Neuron (in vitro differentiated cells): Measurements from ENCODE around the gene MIDN.

Experiments
- H2AFZ ChIP-seq: one replicate; pipeline ENCODE4 v1.6.1; 2013; ENCODE audit warnings: low read depth, mild to moderate bottlenecking, inconsistent platforms, low read length, moderate library complexity
- H3K27me3 ChIP-seq: one replicate; pipeline ENCODE4 v1.6.1; 2013; ENCODE audit warnings: low read length; ENCODE audit not compliant: insufficient read depth
- H3K36me3 ChIP-seq: one replicate; pipeline ENCODE4 v1.6.1; 2013; ENCODE audit warnings: low read length; ENCODE audit not compliant: insufficient read depth
- H3K4me1 ChIP-seq: one replicate; pipeline ENCODE4 v1.6.1; 2013; ENCODE audit warnings: low read length; ENCODE audit not compliant: insufficient read depth
- H3K4me3 ChIP-seq: 2 replicates; pipeline ENCODE4 v1.5.1; 2013; ENCODE audit warnings: mild to moderate bottlenecking, low read length, moderate library complexity
- H3K9me3 ChIP-seq: one replicate; pipeline ENCODE4 v1.6.1; 2013; ENCODE audit warnings: low read length

Gene MIDN

GRCh38 chr19:1288833-1289685, 40.7 kb downstream of the MIDN start:
- H2AFZ ChIP-seq, result no peak overlapping the region
- no peaks in the 10 kb centered on the region for H3K9me3 ChIP-seq
- H3K4me3 ChIP-seq, result no peak overlapping the region
- H3K36me3 ChIP-seq, result no peaks in the 10 kb centered on the region
- H3K27me3 ChIP-seq, result no peaks in the 10 kb centered on the region
- H3K4me1 ChIP-seq, result peaks cover 25% of the 10 kb centered on the region

- no peak overlapping the region for H2AFZ ChIP-seq
- H3K4me1 ChIP-seq, result peaks cover 21% of the 10 kb centered on the region
- no peaks in the 10 kb centered on the region for H3K36me3 ChIP-seq
- no peaks in the 10 kb centered on the region for H3K27me3 ChIP-seq
- no peak overlapping the region for H3K4me3 ChIP-seq
- no peaks in the 10 kb centered on the region for H3K9me3 ChIP-seq
These were observed 41.3 kb downstream of the MIDN start for GRCh38 chr19:1289686-1290025.

GRCh38 chr19:1290196-1290702, 41.9 kb downstream of the MIDN start:
- Histone ChIP-seq H3K36me3 (no peaks in the 10 kb centered on the region), H3K9me3 (no peaks in the 10 kb centered on the region), H3K4me3 (no peak overlapping the region), H3K27me3 (no peaks in the 10 kb centered on the region), H3K4me1 (peaks cover 19% of the 10 kb centered on the region), H2AFZ (no peak overlapping the region)

- Histone ChIP-seq H3K4me1 (peaks cover 18% of the 10 kb centered on the region), H3K27me3 (no peaks in the 10 kb centered on the region), H3K4me3 (no peak overlapping the region), H2AFZ (no peak overlapping the region), H3K36me3 (no peaks in the 10 kb centered on the region), H3K9me3 (no peaks in the 10 kb centered on the region)
These were observed 42.6 kb downstream of the MIDN start for GRCh38 chr19:1290703-1291651.

GRCh38 chr19:1291761-1292418, 43.5 kb downstream of the MIDN start:
- no peaks in the 10 kb centered on the region for H3K36me3 ChIP-seq
- no peaks in the 10 kb centered on the region for H3K9me3 ChIP-seq
- H3K4me1 ChIP-seq, result peaks cover 13% of the 10 kb centered on the region
- no peaks in the 10 kb centered on the region for H3K27me3 ChIP-seq
- no peak overlapping the region for H2AFZ ChIP-seq
- H3K4me3 ChIP-seq, result no peak overlapping the region

- no peaks in the 10 kb centered on the region for H3K36me3 ChIP-seq
- no peak overlapping the region for H2AFZ ChIP-seq
- H3K27me3 ChIP-seq, result no peaks in the 10 kb centered on the region
- peaks cover 6% of the 10 kb centered on the region for H3K4me1 ChIP-seq
- no peaks in the 10 kb centered on the region for H3K9me3 ChIP-seq
- H3K4me3 ChIP-seq, result no peak overlapping the region
These were observed 44.2 kb downstream of the MIDN start for GRCh38 chr19:1292419-1293151.

GRCh38 chr19:1293782-1294604, 45.6 kb downstream of the MIDN start:
- H3K27me3 ChIP-seq, result no peaks in the 10 kb centered on the region
- no peak overlapping the region for H3K4me3 ChIP-seq
- no peaks in the 10 kb centered on the region for H3K9me3 ChIP-seq
- peaks cover 3% of the 10 kb centered on the region for H3K36me3 ChIP-seq
- H2AFZ ChIP-seq, result no peak overlapping the region
- H3K4me1 ChIP-seq, result no peaks in the 10 kb centered on the region

- no peaks in the 10 kb centered on the region for H3K9me3 ChIP-seq
- H3K27me3 ChIP-seq, result no peaks in the 10 kb centered on the region
- no peaks in the 10 kb centered on the region for H3K4me1 ChIP-seq
- H3K4me3 ChIP-seq, result no peak overlapping the region
- no peak overlapping the region for H2AFZ ChIP-seq
- H3K36me3 ChIP-seq, result peaks cover 5% of the 10 kb centered on the region
These were observed 46.3 kb downstream of the MIDN start for GRCh38 chr19:1294688-1295087.

- Histone ChIP-seq H3K27me3 (no peaks in the 10 kb centered on the region), H3K36me3 (peaks cover 6% of the 10 kb centered on the region), H3K9me3 (no peaks in the 10 kb centered on the region), H3K4me1 (no peaks in the 10 kb centered on the region), H3K4me3 (no peak overlapping the region), H2AFZ (no peak overlapping the region)
These were observed 47.0 kb downstream of the MIDN start for GRCh38 chr19:1295169-1296012.

GRCh38 chr19:1296078-1296477, 47.7 kb downstream of the MIDN start:
- no peak overlapping the region for H3K4me3 ChIP-seq
- H3K4me1 ChIP-seq, result no peaks in the 10 kb centered on the region
- H2AFZ ChIP-seq, result no peak overlapping the region
- no peaks in the 10 kb centered on the region for H3K27me3 ChIP-seq
- H3K9me3 ChIP-seq, result no peaks in the 10 kb centered on the region
- peaks cover 6% of the 10 kb centered on the region for H3K36me3 ChIP-seq

GRCh38 chr19:1296575-1297271, 48.3 kb downstream of the MIDN start:
- no peak overlapping the region for H3K4me3 ChIP-seq
- peaks cover 6% of the 10 kb centered on the region for H3K36me3 ChIP-seq
- no peak overlapping the region for H2AFZ ChIP-seq
- H3K4me1 ChIP-seq, result no peaks in the 10 kb centered on the region
- no peaks in the 10 kb centered on the region for H3K27me3 ChIP-seq
- no peaks in the 10 kb centered on the region for H3K9me3 ChIP-seq
